Esophagus squamous epithelium (tissue), 4 donors: ENCODE measurements around the gene DPH7.

ENCODE experiments used
- POLR2A ChIP-seq, 4 donors: fragments of 450-650 bp; IDR thresholded peaks; one replicate each; pipeline ENCODE4 v1.6.1; 2017; ENCODE audit warnings: antibody characterized with exemption in 4 of 4, mild to moderate bottlenecking in 4 of 4, moderate library complexity in 3 of 4
- TF ChIP-seq, protein P1 (sequence below), 6 experiments: fragments of 450-650 bp in 4 of 6; fragments of 200-600 bp in 2 of 6; sonication (generic) in 2 of 6; IDR thresholded peaks; one replicate each; pipeline ENCODE4 v1.5.1; 2016 to 2019; ENCODE audit warnings: antibody characterized with exemption in 6 of 6, mild to moderate bottlenecking in 4 of 6, moderate library complexity in 4 of 6

DNA sequence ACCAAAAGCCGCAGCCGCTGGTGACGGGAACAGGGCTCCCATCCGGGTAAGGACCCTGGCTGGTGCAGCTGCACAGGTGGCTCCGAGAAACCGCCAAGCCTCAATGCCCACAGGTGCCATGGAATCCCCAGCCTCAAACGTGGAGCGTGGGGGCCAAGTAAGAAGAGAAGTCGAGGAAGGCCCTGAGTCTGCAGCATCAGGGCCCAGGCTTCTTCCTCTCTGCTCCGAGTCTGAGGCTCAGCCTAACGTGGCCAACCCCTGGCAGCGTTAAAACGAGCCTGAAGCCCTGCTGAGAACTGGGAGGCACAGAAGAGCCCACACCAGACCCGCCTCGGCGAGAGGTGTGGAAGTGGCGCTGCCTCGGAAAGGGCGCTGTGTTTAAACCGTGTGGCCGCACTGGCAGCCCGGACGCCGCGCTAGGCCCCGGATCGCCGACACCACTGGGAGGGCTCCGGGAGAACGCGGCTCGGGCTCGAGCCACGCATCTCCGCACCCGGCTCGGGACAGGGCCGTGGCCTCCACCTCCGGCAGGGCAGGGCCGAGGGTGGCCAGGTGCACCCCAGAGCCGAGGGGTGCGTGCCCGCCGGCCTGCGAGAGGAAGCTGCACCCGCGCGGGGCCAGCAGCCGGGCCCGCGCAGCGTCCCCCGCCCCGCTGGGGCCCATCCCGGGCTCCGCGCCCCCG lies 10.9 kb upstream of the DPH7 start:
- no peak for TF ChIP-seq POLR2A (IDR thresholded peaks at IDR 0.05)
- TF ChIP-seq, protein P1, sequence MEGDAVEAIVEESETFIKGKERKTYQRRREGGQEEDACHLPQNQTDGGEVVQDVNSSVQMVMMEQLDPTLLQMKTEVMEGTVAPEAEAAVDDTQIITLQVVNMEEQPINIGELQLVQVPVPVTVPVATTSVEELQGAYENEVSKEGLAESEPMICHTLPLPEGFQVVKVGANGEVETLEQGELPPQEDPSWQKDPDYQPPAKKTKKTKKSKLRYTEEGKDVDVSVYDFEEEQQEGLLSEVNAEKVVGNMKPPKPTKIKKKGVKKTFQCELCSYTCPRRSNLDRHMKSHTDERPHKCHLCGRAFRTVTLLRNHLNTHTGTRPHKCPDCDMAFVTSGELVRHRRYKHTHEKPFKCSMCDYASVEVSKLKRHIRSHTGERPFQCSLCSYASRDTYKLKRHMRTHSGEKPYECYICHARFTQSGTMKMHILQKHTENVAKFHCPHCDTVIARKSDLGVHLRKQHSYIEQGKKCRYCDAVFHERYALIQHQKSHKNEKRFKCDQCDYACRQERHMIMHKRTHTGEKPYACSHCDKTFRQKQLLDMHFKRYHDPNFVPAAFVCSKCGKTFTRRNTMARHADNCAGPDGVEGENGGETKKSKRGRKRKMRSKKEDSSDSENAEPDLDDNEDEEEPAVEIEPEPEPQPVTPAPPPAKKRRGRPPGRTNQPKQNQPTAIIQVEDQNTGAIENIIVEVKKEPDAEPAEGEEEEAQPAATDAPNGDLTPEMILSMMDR (IDR thresholded peaks at IDR 0.05): no peak
